GM12892 (cell line): ENCODE results near the gene LUC7L.

ENCODE experiments used
- POLR2A ChIP-seq: IDR thresholded peaks from 2 replicates; pipeline ENCODE4 v1.6.1; 2011; ENCODE audit warnings: low read depth, low read length, control low read depth
- POLR2AphosphoS5 ChIP-seq: IDR thresholded peaks from 2 replicates; pipeline ENCODE4 v1.6.1; 2011; ENCODE audit warnings: low read depth, low read length, control low read depth

DNA sequence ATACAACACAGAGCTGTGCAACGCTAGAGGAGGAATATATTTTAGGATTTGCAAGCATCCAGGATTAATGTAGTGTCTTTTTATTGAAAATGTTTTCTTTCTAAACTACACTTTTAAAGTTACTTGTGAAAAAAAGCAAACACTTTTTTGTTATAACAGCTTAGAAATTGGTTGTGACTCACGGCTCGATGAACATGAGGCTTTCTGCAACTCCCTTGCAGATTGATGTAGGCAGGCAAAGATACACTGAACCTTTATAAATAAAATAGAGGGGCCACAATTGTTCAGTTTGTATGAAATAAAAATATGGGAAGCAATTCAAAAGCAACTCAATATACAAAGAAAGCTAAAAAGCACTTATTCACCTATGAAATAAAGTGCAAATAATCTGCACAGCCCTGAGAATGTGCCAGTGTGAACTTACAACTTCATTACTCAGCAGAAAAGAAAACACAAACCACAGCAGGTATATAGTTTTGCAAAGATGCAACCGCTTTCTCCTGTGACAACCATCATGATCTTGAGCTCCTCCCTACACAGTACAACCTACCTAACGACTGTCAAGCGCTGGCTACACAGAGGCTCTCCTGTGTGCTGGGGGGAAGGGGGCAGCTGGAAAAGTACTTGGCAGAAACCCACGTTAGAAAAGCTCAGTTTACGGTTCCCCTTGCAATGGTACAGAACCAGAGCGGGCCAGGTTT, 948 bp downstream of the LUC7L start:
- TF ChIP-seq POLR2A: no peak
- no peak for TF ChIP-seq POLR2AphosphoS5
